ENCODE data around the gene MRPS12.
"Not testable (repeated sequence)": the region's sequence is repeated elsewhere in the genome, so short reads cannot be mapped to it uniquely, and the experiment has no call there.

MRPS12 gene

GRCh38 chr19:38930776-38931520 lies at the start of gene MRPS12:
TSS of gene MRPS12 (plus strand) at chr19:38930944. CDS start at chr19:38931295, 351 bp downstream.
- peak; percentile 97 to 98 for DNase-seq

GRCh38 chr19:38883286-38883685 lies 47.5 kb upstream of the MRPS12 start:
- no peak for DNase-seq

GRCh38 chr19:38884691-38885090 lies 46.1 kb upstream of the MRPS12 start:
- not testable (repeated sequence) for DNase-seq

- DNase-seq: no peak
Measured at GRCh38 chr19:38888876-38889275, 41.9 kb upstream of the MRPS12 start.

- DNase-seq: no peak
Measured at GRCh38 chr19:38889803-38890202, 40.9 kb upstream of the MRPS12 start.

- no peak for DNase-seq
Measured at GRCh38 chr19:38890686-38891085, 40.1 kb upstream of the MRPS12 start.

GRCh38 chr19:38891771-38892170 lies 39.0 kb upstream of the MRPS12 start:
- no peak for DNase-seq

DNA sequence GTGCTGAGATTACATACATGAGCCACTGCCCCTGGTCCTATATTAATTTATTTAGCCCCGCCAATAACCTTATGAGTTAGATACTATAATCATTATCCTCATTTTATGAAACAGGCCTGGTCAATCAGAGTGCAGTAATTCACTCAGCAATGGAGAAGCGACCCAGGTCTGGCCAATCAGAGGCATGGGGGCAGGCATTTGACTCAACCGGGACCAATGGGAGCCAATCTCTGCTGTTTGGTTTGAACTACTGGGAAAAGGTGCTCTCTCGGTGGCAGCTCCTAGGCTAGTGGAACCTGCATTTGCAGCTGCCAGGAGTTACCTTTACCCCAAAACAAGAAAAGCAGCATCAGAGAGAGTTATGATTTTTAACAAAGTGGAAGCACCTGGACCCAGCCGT lies 37.9 kb upstream of the MRPS12 start:
- DNase-seq: no peak

GRCh38 chr19:38893341-38893771 lies 37.4 kb upstream of the MRPS12 start:
- DNase-seq: no peak

- DNase-seq: no peak
Measured at GRCh38 chr19:38894968-38895367, 35.8 kb upstream of the MRPS12 start.

DNA sequence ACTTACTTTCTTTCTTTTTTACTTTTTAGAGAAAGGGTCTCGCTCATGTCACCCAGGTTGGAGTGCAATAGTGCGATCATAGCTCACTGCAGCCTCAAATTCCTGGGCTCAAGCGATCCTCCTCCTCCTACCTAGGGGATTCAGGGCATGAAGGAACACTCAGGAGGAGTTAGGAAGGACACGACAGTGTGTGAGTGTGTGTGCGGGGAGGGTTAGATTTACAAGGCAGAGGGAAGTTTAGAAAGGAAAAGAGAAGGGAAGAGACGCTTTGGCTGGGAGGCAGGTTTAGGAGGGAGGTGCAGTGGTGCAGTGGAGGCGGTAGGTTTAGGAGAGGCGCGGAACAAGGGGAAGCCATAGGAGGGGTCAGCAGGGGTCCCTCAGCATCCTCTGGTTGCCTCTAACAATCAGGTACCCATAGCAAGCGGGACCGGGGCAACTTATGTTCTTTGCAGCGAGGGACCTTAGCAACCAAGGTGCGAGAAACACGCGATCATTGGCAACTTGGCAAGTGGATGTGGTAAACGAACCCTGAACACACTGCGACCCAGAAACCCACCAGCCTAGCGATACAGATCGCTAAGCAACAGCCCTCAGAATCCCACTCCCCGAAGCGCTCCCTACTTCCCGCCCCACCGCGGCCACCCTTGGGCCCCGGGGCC lies 31.8 kb upstream of the MRPS12 start:
- peak; percentile 3 to 34 for DNase-seq

DNA sequence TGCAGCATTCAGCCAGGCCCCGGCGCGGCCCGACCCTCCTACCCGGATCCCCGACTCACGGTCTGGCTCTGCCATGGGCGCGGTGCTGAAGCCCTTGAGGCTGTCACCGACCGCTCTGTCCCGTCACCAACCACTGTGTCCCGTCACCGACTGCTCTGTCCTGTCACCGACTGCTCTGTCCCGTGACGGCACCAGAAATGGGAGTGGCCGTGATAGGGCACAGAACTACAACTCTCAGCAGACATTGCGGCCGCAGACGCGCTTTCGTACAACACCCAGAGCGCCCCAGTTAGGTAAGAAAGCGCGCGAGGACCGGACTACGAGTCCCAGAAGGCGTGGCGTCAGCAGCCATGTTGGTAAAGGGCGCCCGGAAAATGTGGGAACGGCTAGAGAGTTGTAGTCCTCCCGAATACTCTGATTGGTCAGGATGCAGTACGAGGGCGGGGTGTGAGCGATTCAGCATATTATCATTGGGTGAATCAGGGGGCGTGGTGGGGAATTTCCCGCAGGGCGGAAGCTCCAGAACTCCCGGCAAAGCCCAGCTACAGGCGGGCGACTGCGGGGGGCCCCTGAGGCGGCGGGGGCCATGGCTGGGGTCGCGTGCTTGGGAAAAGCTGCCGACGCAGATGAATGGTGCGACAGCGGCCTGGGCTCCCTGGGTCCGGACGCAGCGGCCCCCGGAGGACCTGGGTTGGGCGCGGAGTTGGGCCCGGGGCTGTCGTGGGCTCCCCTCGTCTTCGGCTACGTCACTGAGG lies 31.1 kb upstream of the MRPS12 start, which contains the start of the genes NFKBIB and SIRT2:
Gene NFKBIB (plus strand): TSS at position 523 of the 755 bp plus-strand sequence. CDS start 64 bp downstream, at position 587.
Gene SIRT2 (minus strand): TSS at position 172 of the 755 bp plus-strand sequence. CDS start 97 bp downstream, at position 75.
- DNase-seq: peak; percentile 100

DNA sequence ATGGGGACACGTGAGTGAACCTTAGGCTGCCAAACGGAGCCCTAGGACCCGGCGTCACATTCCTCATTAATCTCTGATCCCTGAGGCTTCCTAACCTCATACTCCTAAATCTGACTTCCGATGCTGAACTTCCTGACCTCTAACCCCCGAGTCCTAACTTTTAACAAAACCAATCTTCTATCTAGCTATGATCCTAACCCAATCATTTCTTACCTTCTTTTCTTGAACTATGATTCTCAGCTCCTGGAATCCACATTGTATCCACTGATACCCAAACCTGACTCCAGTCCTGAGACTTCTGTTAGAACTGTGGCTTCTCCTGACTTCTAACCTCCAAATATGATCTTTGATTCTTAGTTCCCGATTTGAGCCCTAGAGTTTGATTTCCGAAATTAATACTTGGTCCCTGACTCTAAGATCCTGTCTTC lies 30.5 kb upstream of the MRPS12 start:
- peak in 1 of 2 experiments; percentile 56 for DNase-seq

- peak in 1 of 2 experiments; percentile 11 for DNase-seq
Measured at GRCh38 chr19:38900743-38901190, 30.0 kb upstream of the MRPS12 start.

DNA sequence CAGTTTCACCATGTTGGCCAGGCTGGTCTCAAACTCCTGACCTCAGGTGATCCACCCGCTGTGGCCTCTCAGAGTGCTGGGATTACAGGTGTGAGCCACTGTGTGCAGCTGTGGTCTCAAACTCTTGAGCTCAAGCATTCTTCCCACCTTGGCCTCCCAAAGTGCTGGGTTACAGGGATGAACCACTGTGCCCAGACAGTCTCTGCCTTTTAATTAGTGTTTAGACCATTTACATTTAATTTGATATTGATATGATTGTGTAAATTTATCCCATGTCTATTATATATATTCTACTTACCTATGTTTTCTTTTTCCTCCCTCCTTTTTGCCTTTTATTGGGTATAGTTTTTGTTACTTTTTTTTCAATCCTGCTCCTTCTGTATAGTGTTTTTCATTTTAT lies 29.1 kb upstream of the MRPS12 start:
- no peak for DNase-seq

- DNase-seq: no peak
Measured at GRCh38 chr19:38904581-38905539, 25.9 kb upstream of the MRPS12 start.

GRCh38 chr19:38905620-38906019 lies 25.1 kb upstream of the MRPS12 start:
- no peak for DNase-seq

DNA sequence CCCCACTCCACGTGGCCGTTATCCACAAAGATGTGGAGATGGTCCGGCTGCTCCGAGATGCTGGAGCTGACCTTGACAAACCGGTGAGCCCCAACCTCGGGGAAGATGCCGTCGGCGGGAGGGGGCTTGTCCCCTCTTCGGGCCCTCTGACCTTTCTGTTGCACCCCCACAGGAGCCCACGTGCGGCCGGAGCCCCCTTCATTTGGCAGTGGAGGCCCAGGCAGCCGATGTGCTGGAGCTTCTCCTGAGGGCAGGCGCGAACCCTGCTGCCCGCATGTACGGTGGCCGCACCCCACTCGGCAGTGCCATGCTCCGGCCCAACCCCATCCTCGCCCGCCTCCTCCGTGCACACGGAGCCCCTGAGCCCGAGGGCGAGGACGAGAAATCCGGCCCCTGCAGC lies 23.5 kb upstream of the MRPS12 start:
- no peak for DNase-seq

- no peak for DNase-seq
Measured at GRCh38 chr19:38907670-38908069, 23.1 kb upstream of the MRPS12 start.

DNA sequence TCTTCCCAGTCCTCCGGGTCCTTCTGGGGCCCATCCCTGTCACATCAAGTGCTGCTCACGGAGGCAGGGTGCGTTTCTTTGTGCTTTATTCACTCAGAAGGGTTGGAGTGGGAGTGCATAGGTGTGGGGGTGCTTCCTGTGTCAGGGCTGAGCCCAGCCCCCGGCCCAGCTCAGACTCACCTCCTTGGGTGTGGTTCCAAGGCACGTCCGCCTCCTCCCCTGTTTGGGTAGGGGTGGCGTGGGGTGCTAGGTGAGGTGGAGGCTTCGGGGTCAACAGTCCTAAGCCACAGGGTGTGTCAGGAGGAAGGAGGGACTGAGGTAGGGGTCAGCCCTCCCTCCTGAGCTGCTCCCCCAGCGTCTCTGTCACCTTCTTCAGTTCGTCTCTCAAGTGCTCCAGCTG lies 21.8 kb upstream of the MRPS12 start:
- no peak for DNase-seq

DNA sequence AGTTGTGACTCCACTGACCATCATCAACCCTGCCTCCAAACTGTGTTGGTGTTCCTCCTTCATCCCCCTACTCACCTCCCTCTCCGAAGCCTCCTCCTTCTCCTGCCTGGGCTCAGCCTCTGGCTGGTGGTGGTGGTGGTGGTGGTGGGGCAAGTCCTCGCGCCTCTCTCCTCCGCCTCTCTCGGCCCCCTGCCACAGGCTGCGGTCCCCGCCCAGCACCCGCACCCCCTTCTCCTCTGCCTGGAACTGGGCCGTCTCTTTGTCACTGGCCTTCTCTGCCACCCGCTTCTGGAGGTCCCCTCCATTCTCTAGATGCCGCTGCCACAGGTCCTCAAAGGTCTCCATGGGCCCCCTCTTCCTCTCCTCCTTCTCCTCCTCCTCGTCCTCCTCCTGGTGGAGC lies 20.3 kb upstream of the MRPS12 start:
- DNase-seq: no peak

DNA sequence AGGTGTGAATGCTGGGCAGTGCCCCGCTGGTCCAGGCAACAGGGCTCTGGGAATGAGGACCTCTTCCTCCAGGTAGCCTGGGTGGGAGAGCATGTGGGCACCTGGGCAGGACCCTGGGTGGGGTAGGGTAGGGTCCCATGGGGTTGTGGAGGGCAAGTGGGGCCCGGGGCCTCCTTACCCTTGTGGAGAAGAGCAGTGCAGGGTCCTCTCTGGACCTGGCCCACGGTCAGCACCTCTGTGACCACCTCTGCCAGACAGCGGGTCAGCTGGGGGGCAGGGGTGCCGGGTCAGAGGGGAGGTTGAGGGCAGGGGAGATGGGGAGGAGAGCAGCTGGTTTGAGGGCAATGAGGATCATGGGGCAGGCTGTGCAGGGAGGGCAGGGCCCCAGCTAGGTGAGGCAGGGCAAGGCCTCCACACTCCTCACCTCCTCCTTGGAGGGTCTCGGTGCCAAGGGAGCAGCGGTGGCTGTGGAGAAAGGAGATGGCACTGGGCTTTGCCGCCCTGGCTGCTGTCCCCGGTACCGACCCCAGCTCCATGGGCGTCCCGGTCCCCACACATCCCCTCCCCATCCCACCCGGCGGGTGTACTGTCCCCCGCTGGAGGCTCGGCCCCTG lies 19.2 kb upstream of the MRPS12 start:
- DNase-seq: no peak

Data from Kasumi-1 (cell line).